K562 (cell line): ENCODE measurements around the gene PRSS27. TPM values are rescaled to one million over a fixed set of nuclear protein-coding genes. Genes with fewer than 3 reads are reported as not detected.

ENCODE experiments used
- CAMTA2 ChIP-seq: fragments of 250-450 bp; sonication (Bioruptor Pico); conservative IDR thresholded peaks from 2 replicates; pipeline ENCODE4 v1.5.1; 2022
- CBX3 ChIP-seq, 2 experiments: IDR thresholded peaks; 1 replicate in 1 of 2; 2 replicates in 1 of 2; pipeline ENCODE4 v1.6.1; 2012; ENCODE audit warnings: inconsistent platforms in 2 of 2, low read length in 2 of 2, borderline replicate concordance in 1 of 2, control low read depth in 1 of 2
- E2F5 ChIP-seq: sonication (generic); formaldehyde crosslinking; IDR thresholded peaks from 2 replicates; pipeline ENCODE4 v1.8.0; 2022; ENCODE audit warnings: mild to moderate bottlenecking, missing genetic modification reagents
- FOXJ2 ChIP-seq: fragments of 200-800 bp; sonication (Bioruptor generic); IDR thresholded peaks from 2 replicates; pipeline ENCODE4 v1.6.1; 2016; ENCODE audit warnings: missing genetic modification characterization, missing compliant biosample characterization
- GABPB2 ChIP-seq: fragments of 250-450 bp; sonication (Bioruptor Pico); conservative IDR thresholded peaks from 2 replicates; pipeline ENCODE4 v1.5.1; 2021; ENCODE audit warnings: mild to moderate bottlenecking
- GATA2 ChIP-seq: sonication (generic); formaldehyde crosslinking; IDR thresholded peaks from 2 replicates; pipeline ENCODE4 v1.4.0; 2020; ENCODE audit warnings: mild to moderate bottlenecking, missing genetic modification reagents
- PRPF4 ChIP-seq: fragments of 200-400 bp; formaldehyde crosslinking; IDR thresholded peaks from one replicate; pipeline ENCODE4 v1.6.1; 2017; ENCODE audit warnings: low read length, low read depth, mild to moderate bottlenecking; ENCODE audit not compliant: insufficient read depth, poor library complexity, severe bottlenecking
- SIRT6 ChIP-seq: IDR thresholded peaks from one replicate; pipeline ENCODE4 v1.6.1; 2012; ENCODE audit warnings: low read depth, mild to moderate bottlenecking, control low read depth, inconsistent platforms, low read length, moderate library complexity
- SP1 ChIP-seq: sonication (generic); formaldehyde crosslinking; IDR thresholded peaks from 2 replicates; pipeline ENCODE4 v1.8.1; 2022; ENCODE audit warnings: mild to moderate bottlenecking, missing genetic modification reagents
- SP2 ChIP-seq: IDR thresholded peaks from 2 replicates; pipeline ENCODE4 v1.6.1; 2011; ENCODE audit warnings: mild to moderate bottlenecking, low read depth, low read length, moderate library complexity; ENCODE audit not compliant: poor library complexity, severe bottlenecking; ENCODE audit errors: extremely low read depth
- SRSF1 ChIP-seq: fragments of 200-400 bp; formaldehyde crosslinking; IDR thresholded peaks from 2 replicates; pipeline ENCODE4 v1.6.1; 2017; ENCODE audit warnings: mild to moderate bottlenecking, low read depth, low read length, moderate library complexity
- SRSF7 ChIP-seq: fragments of 200-400 bp; formaldehyde crosslinking; optimal IDR thresholded peaks from 2 replicates; pipeline ENCODE3; 2017; ENCODE audit warnings: mild to moderate bottlenecking, low read depth, low read length
- XRCC3 ChIP-seq: fragments of 450-650 bp; IDR thresholded peaks from 2 replicates; pipeline ENCODE4 v1.6.1; 2017; ENCODE audit warnings: mild to moderate bottlenecking, moderate library complexity
- XRCC5 ChIP-seq: fragments of 200-400 bp; formaldehyde crosslinking; IDR thresholded peaks from 2 replicates; pipeline ENCODE4 v1.6.1; 2017; ENCODE audit warnings: low read depth, mild to moderate bottlenecking, low read length
- ZBTB11 ChIP-seq, 3 experiments: fragments of 200-800 bp in 1 of 3; fragments of 250-450 bp in 1 of 3; fragments of 450-650 bp in 1 of 3; sonication (Bioruptor Pico) in 1 of 3; sonication (Bioruptor generic) in 1 of 3; formaldehyde crosslinking in 1 of 3; IDR thresholded peaks; 2 replicates each; pipeline versions ENCODE4 v1.6.1 to v1.8.0; 2016 to 2022; ENCODE audit warnings: mild to moderate bottlenecking in 2 of 3, missing genetic modification characterization in 2 of 3, missing compliant biosample characterization in 1 of 3, moderate library complexity in 1 of 3
- ZNF224 ChIP-seq: sonication (generic); formaldehyde crosslinking; IDR thresholded peaks from 2 replicates; pipeline ENCODE4 v1.8.0; 2022; ENCODE audit warnings: mild to moderate bottlenecking, missing genetic modification reagents
- ZNF589 ChIP-seq: fragments of 200-800 bp; sonication (Bioruptor generic); IDR thresholded peaks from 2 replicates; pipeline ENCODE4 v1.6.1; 2016; ENCODE audit warnings: low read depth, missing genetic modification characterization, missing compliant biosample characterization
- ZNF695 ChIP-seq: fragments of 450-650 bp; formaldehyde crosslinking; IDR thresholded peaks from 2 replicates; pipeline ENCODE4 v1.4.0; 2020; ENCODE audit warnings: mild to moderate bottlenecking, moderate library complexity
- ZNF766 ChIP-seq: fragments of 200-800 bp; sonication (Bioruptor generic); conservative IDR thresholded peaks from 2 replicates; pipeline ENCODE4 v1.6.1; 2016; ENCODE audit warnings: missing genetic modification characterization, missing compliant biosample characterization
- ZSCAN32 ChIP-seq: fragments of 450-650 bp; formaldehyde crosslinking; IDR thresholded peaks from 2 replicates; pipeline ENCODE4 v1.4.0; 2020; ENCODE audit warnings: mild to moderate bottlenecking, moderate library complexity
- polyA plus RNA-seq, 8 experiments: library from polyadenylated mRNA; depleted of rRNA in 4 of 8; stranded (reverse) in 5 of 8; unstranded in 3 of 8; fragments of >200 nt; fragmentation: Nextera tagmentation in 2 of 8; fragmentation: Illumina TruSeq in 1 of 8; extraction: Ambion mirVana in 2 of 8; extraction: Trizol in 1 of 8; gene quantifications; 2 replicates each; pipeline versions ENCODE4 v1.2.1 to v1.2.3, GENCODE V29; 2011 to 2014; ENCODE audit warnings: inconsistent platforms in 1 of 8, missing spikeins in 1 of 8
- total RNA-seq, 7 experiments: library from RNA; depleted of rRNA in 6 of 7; stranded (reverse); fragments of >200 nt in 6 of 7; fragmentation: Illumina TruSeq in 2 of 7; extraction: Trizol in 2 of 7; gene quantifications; 2 replicates each; pipeline versions ENCODE4 v1.2.1 to v1.2.3, GENCODE V29; 2011 to 2021; ENCODE audit warnings: low replicate concordance in 1 of 7
- TF ChIP-seq, protein P1 (sequence below), 2 experiments: fragments of 200-800 bp in 1 of 2; sonication (Bioruptor generic) in 1 of 2; sonication (generic) in 1 of 2; formaldehyde crosslinking in 1 of 2; IDR thresholded peaks in 1 of 2; conservative IDR thresholded peaks in 1 of 2; 2 replicates each; pipeline versions ENCODE4 v1.5.0 to v1.6.1; 2016 to 2020; ENCODE audit warnings: missing compliant biosample characterization in 1 of 2, missing genetic modification characterization in 1 of 2, missing genetic modification reagents in 1 of 2

PRSS27 gene
- total and polyA plus RNA-seq, 9 of the 15 experiments (the other 6 are each of a cell fraction or from before 2014, with no cell fraction given), result 0.09 to 0.20 (median 0.17) TPM; not detected in 5

- TF ChIP-seq FOXJ2 (tag), result no peak
- no peak for TF ChIP-seq ZSCAN32 (CRISPR knock-in tag)
- no peak for TF ChIP-seq E2F5
- TF ChIP-seq SP1 (CRISPR knock-in tag), result peak; percentile 86
- 0 out of 2 replicates have a peak, but pooled peaks have one; percentile 55 for TF ChIP-seq XRCC5
- TF ChIP-seq SIRT6, result no peak
- no peak for TF ChIP-seq ZNF224 (CRISPR knock-in tag)
- no peak for TF ChIP-seq ZNF589 (CRISPR knock-in tag)
- peak; percentile 94 to 99 (median 97); a peak in 5 of 6 replicates for TF ChIP-seq ZBTB11 (CRISPR knock-in tag; IDR thresholded peaks at IDR 0.05)
- no peak for TF ChIP-seq CAMTA2
- TF ChIP-seq SRSF1, result no peak
- TF ChIP-seq SP2, result no peak
- TF ChIP-seq ZNF766 (CRISPR knock-in tag), result no peak
- no peak for TF ChIP-seq XRCC3
- no peak for TF ChIP-seq SRSF7
- no peak for TF ChIP-seq GABPB2 (CRISPR knock-in tag)
- no peak for TF ChIP-seq PRPF4
- TF ChIP-seq, protein P1, sequence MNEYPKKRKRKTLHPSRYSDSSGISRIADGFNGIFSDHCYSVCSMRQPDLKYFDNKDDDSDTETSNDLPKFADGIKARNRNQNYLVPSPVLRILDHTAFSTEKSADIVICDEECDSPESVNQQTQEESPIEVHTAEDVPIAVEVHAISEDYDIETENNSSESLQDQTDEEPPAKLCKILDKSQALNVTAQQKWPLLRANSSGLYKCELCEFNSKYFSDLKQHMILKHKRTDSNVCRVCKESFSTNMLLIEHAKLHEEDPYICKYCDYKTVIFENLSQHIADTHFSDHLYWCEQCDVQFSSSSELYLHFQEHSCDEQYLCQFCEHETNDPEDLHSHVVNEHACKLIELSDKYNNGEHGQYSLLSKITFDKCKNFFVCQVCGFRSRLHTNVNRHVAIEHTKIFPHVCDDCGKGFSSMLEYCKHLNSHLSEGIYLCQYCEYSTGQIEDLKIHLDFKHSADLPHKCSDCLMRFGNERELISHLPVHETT (CRISPR knock-in tag; conservative IDR thresholded peaks at IDR 0.05 in 1 of 2, IDR thresholded peaks at IDR 0.05 in 1 of 2), result peak in 1 of 2 experiments; percentile 100; a peak in 2 of 4 replicates
- no peak for TF ChIP-seq ZNF695 (CRISPR knock-in tag)
- TF ChIP-seq CBX3 (IDR thresholded peaks at IDR 0.05; ENCODE audit: borderline replicate concordance in 1 of 2, low read length in 2 of 2), result no peak
- no peak for TF ChIP-seq GATA2 (CRISPR knock-in tag)
These were observed 952 bp upstream of the PRSS27 start (continued) for GRCh38 chr16:2720719-2721633.
